OCI-LY3 (cell line): ENCODE measurements around the gene QDPR.

Experiments
- EZH2phosphoT487 ChIP-seq: fragments of 200-600 bp; shearing (Covaris generic); IDR thresholded peaks from 2 replicates; pipeline ENCODE4 v1.6.1; 2018; ENCODE audit warnings: antibody characterized with exemption, mixed run types, low read depth
- TF ChIP-seq, protein P1 (sequence below): fragments of 200-600, 300-600 bp; sonication (generic); IDR thresholded peaks from 2 replicates; pipeline ENCODE4 v1.5.1; 2014; ENCODE audit warnings: antibody characterized with exemption, low read length, low read depth

DNA sequence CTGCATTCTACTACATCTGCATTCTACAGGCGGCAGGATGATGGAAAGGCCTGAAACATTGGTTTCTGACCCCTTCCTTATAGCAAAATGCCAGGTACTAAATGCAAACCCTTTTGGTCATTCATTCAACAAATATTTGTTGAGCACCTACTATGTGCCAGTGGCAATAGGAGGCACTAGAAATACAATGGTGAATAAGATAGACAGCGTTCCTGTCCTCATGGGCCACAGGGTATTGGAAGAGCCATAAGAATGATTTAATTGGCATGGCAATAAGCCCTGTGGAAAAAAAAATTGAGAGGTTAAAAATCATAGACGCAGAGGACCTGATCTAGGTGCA lies 47.8 kb upstream of the QDPR start:
- TF ChIP-seq, protein P1, sequence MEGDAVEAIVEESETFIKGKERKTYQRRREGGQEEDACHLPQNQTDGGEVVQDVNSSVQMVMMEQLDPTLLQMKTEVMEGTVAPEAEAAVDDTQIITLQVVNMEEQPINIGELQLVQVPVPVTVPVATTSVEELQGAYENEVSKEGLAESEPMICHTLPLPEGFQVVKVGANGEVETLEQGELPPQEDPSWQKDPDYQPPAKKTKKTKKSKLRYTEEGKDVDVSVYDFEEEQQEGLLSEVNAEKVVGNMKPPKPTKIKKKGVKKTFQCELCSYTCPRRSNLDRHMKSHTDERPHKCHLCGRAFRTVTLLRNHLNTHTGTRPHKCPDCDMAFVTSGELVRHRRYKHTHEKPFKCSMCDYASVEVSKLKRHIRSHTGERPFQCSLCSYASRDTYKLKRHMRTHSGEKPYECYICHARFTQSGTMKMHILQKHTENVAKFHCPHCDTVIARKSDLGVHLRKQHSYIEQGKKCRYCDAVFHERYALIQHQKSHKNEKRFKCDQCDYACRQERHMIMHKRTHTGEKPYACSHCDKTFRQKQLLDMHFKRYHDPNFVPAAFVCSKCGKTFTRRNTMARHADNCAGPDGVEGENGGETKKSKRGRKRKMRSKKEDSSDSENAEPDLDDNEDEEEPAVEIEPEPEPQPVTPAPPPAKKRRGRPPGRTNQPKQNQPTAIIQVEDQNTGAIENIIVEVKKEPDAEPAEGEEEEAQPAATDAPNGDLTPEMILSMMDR = no peak
- no peak for TF ChIP-seq EZH2phosphoT487
